GM18505 (cell line): ENCODE measurements around the gene PRAMEF7.
"Not testable (repeated sequence)": the region's sequence is repeated elsewhere in the genome, so short reads cannot be mapped to it uniquely, and the experiment has no call there.

Source experiments
- ATAC-seq: cut with Tn5 transposase; IDR thresholded peaks from one replicate; pipeline ENCODE4 v1.9.1; 2021; ENCODE audit not compliant: unreplicated experiment

PRAMEF7 gene

GRCh38 chr1:12916310-12916709 is at the start of gene PRAMEF7:
Gene PRAMEF7 (plus strand): TSS chr1:12916610. CDS start chr1:12917693, 1,083 bp downstream.
- ATAC-seq: not testable (repeated sequence)

DNA sequence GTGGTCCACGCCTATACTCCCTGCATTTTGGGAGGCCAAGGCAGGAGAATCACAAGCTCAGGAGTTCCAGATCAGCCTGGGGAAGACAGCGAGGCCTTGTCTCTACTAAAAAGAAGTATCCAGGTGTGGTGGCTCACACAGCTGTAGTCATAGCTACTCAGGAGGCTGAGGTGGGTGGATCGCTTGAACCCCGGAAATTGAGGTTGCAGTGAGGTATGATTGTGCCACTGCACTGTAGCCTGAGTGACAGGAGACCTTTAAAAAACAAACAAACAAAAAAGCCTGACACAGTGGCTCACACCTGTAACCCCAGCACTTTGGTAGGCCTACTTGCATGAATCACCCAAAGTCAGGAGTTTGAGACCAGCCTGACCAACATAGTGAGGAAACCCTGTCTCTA is 38.0 kb upstream of the PRAMEF7 start:
- not testable (repeated sequence) for ATAC-seq

- ATAC-seq: not testable (repeated sequence)
Measured at GRCh38 chr1:12886101-12886500, 30.3 kb upstream of the PRAMEF7 start, which contains the start of gene PRAMEF4. Gene PRAMEF4 (minus strand): TSS chr1:12886201. CDS start chr1:12883394, 2,807 bp downstream.

DNA sequence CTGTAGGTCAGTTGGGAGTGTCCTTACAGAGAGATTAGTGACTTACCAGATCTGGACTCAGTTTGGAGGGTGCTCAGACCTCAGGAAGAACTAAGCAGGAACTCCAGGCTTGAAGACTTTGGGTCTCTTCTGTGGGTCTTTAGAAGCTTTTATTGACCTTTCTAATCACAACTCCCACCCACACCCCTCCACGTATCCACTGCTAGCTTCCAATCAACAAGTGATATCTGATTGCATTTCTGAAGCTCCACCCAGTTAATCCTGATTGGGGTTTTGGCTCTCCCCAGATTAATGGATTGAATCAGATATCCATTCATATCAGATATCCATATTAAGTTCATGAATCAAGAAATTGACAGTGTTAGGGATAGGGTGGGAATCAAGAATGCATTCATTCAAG is 18.2 kb upstream of the PRAMEF7 start, which contains the start of gene PRAMEF10:
Gene PRAMEF10, minus strand, starts transcription at position 101 of the 400 bp plus-strand sequence. CDS start 2,423 bp downstream, outside the sequence.
- ATAC-seq: not testable (repeated sequence)

- ATAC-seq: not testable (repeated sequence)
Measured at GRCh38 chr1:12899186-12899585, 17.2 kb upstream of the PRAMEF7 start.

DNA sequence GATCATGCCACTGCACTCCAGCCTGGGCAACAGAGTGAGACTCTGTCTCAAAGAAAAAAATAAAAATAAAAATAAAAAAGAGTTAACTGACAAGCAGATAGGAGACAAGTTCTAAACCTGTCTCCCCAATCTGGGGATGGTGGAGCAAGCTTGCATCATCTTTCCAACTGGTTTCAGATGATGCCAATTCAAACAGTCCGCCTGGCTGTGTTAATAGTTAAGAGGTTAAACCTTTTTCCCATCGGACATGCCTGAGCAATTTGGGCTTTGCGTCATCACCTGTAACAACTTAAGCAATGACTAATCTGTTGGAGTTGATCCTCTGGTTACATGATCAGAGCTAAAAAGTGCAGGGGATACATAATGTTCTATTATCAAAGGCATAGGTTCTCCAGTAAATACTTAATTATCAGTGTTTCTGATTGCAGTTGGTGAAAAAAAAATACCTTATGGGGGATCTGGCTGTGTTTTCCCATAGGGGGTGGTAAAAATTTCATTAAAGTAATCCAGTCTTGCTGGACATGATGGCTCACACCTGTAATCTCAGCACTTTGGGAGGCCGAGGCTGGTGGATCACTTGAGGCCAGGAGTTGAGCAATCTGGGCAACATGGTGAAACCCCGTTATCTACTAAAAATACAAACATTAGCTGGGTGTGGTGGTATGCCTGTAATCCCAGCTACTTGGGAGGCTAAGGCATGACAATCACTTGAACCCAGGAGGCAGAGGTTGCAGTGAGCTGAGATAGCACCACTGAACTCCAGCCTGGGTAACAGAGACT is 12.4 kb upstream of the PRAMEF7 start:
- ATAC-seq: not testable (repeated sequence)

GRCh38 chr1:12921749-12922148 is 5.3 kb downstream of the PRAMEF7 start:
- not testable (repeated sequence) for ATAC-seq

DNA sequence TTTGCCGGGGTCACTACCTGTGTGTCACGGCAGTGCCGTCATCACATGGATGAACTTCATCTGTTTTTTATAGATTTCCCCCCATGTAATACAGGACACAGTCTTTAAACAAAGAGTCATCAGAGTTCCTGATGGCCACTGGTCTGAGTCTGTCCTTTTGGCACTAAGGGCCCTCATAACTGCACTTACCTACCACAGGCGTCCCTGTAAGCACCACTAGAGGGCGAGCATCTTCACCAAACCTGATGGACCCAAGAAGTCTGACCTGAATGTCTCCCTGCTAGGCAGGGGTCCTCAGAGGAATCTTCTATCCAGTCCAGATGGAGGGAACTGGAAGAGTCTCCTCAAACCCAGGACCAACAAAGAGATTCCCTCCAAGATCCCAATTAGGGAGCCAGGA is 8.0 kb downstream of the PRAMEF7 start:
- ATAC-seq: not testable (repeated sequence)

GRCh38 chr1:12947480-12947879 is 31.1 kb downstream of the PRAMEF7 start, which contains the start of gene PRAMEF6:
Gene PRAMEF6 (minus strand): TSS chr1:12947580. CDS start chr1:12942518, 5,062 bp downstream.
- ATAC-seq: not testable (repeated sequence)
